ENCODE measurements around the gene RGS3. TPM values are rescaled to one million over a fixed set of nuclear protein-coding genes. Genes with fewer than 3 reads are reported as not detected.

The RGS3 gene
- polyA plus RNA-seq, 1 of the 3 experiments (the other 2 are of a cell fraction) = 50.6 TPM

DNA sequence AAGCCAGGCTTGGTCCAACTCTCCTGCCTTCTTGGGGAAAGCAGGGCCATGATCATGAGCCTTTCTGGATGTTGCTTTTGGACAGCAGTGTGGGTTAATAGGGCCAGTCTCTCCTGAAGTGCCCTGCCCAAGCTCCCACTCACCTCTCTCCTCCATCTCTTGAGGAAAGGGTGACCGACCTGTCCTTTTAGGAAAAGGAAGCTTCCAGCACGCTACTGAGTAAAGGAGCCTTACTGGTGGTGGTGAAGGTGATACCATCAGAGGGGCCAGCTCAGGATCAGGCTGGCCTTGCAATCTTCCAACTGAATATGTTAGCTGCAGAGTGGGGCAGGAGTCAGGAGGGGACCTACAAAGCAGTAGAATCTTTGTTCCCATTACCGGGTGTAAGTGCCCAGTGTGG, 2.2 kb upstream of the RGS3 start:
- no peaks in the 10 kb centered on the region for H4K20me1 ChIP-seq (ENCODE audit: insufficient read depth)
- no peaks in the 10 kb centered on the region for H3K36me3 ChIP-seq (replicated peaks in 1 of 2; ENCODE audit: control insufficient read depth in 1 of 2, insufficient read depth in 2 of 2, low read length in 1 of 2)
- H3K27me3 ChIP-seq (ENCODE audit: insufficient read depth) = no peaks in the 10 kb centered on the region
- H3K4me1 ChIP-seq (ENCODE audit: control insufficient read depth in 1 of 2, insufficient read depth in 2 of 2, low read depth in 1 of 2, low read length in 1 of 2) = peaks cover 2 to 15% of the 10 kb centered on the region in 2 experiments; a peak in 3 of 4 replicates
- H3K79me2 ChIP-seq (ENCODE audit: insufficient read depth) = no peaks in the 10 kb centered on the region
- H3F3A ChIP-seq (replicated peaks; ENCODE audit: insufficient read depth) = peaks cover 8% of the 10 kb centered on the region
- POLR2A ChIA-PET = no interaction called here
- no peak for TF ChIP-seq CHD2 (IDR thresholded peaks at IDR 0.05; ENCODE audit: low read length, partially characterized antibody)
- TF ChIP-seq JUND (IDR thresholded peaks at IDR 0.05) = no peak
- TF ChIP-seq RCOR1 (IDR thresholded peaks at IDR 0.05; ENCODE audit: low read length) = no peak
- no peak for TF ChIP-seq MEF2A (IDR thresholded peaks at IDR 0.05; ENCODE audit: borderline replicate concordance, low read depth)
- no peak for TF ChIP-seq NFIC (IDR thresholded peaks at IDR 0.05; ENCODE audit: borderline replicate concordance)
- no peak for TF ChIP-seq POLR2AphosphoS5 (IDR thresholded peaks at IDR 0.05; ENCODE audit: low read depth, low read length)
- TF ChIP-seq RAD21 (IDR thresholded peaks at IDR 0.05; ENCODE audit: low read length) = no peak
- TF ChIP-seq, protein P1, sequence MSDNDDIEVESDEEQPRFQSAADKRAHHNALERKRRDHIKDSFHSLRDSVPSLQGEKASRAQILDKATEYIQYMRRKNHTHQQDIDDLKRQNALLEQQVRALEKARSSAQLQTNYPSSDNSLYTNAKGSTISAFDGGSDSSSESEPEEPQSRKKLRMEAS (IDR thresholded peaks at IDR 0.05; ENCODE audit: low read depth) = no peak
- TF ChIP-seq TEAD4 (IDR thresholded peaks at IDR 0.05; ENCODE audit: borderline replicate concordance, insufficient read depth) = no peak
- TF ChIP-seq, protein P2, sequence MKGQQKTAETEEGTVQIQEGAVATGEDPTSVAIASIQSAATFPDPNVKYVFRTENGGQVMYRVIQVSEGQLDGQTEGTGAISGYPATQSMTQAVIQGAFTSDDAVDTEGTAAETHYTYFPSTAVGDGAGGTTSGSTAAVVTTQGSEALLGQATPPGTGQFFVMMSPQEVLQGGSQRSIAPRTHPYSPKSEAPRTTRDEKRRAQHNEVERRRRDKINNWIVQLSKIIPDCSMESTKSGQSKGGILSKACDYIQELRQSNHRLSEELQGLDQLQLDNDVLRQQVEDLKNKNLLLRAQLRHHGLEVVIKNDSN (IDR thresholded peaks at IDR 0.05; ENCODE audit: borderline replicate concordance, low read depth) = no peak
- no peak for TF ChIP-seq TCF12 (IDR thresholded peaks at IDR 0.05)
- TF ChIP-seq, protein P3, sequence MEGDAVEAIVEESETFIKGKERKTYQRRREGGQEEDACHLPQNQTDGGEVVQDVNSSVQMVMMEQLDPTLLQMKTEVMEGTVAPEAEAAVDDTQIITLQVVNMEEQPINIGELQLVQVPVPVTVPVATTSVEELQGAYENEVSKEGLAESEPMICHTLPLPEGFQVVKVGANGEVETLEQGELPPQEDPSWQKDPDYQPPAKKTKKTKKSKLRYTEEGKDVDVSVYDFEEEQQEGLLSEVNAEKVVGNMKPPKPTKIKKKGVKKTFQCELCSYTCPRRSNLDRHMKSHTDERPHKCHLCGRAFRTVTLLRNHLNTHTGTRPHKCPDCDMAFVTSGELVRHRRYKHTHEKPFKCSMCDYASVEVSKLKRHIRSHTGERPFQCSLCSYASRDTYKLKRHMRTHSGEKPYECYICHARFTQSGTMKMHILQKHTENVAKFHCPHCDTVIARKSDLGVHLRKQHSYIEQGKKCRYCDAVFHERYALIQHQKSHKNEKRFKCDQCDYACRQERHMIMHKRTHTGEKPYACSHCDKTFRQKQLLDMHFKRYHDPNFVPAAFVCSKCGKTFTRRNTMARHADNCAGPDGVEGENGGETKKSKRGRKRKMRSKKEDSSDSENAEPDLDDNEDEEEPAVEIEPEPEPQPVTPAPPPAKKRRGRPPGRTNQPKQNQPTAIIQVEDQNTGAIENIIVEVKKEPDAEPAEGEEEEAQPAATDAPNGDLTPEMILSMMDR (IDR thresholded peaks at IDR 0.05) = no peak
- TF ChIP-seq FOSL2 (IDR thresholded peaks at IDR 0.05; ENCODE audit: borderline replicate concordance, low read depth) = no peak
- no peak for TF ChIP-seq FOXM1 (IDR thresholded peaks at IDR 0.05; ENCODE audit: low read depth)
- no peaks in the 10 kb centered on the region for H3K9me3 ChIP-seq
- CTCF ChIA-PET = interaction anchor here (1.0 to 4.7 kb wide), 4 partner anchors 14 to 128 kb away, joined by 3 to 17 read pairs (median 7); no protein-coding TSS in a partner anchor
- H3K4me2 ChIP-seq = no peak overlapping the region
- H3K9me2 ChIP-seq = no peaks in the 10 kb centered on the region
- no peak overlapping the region for H3K27ac ChIP-seq (ENCODE audit: low read depth in 2 of 2, low read length in 1 of 2)
- WGBS (ENCODE audit: low lambda C conversion rate) = 90% methylated on average over 3 of the region's 3 CpGs
- H3K9ac ChIP-seq = no peak overlapping the region
- no peak for DNase-seq
- H2AFZ ChIP-seq (ENCODE audit: low read depth) = no peak overlapping the region
- H3K4me3 ChIP-seq (ENCODE audit: low read depth in 2 of 2, low read length in 1 of 2) = no peak overlapping the region

DNA sequence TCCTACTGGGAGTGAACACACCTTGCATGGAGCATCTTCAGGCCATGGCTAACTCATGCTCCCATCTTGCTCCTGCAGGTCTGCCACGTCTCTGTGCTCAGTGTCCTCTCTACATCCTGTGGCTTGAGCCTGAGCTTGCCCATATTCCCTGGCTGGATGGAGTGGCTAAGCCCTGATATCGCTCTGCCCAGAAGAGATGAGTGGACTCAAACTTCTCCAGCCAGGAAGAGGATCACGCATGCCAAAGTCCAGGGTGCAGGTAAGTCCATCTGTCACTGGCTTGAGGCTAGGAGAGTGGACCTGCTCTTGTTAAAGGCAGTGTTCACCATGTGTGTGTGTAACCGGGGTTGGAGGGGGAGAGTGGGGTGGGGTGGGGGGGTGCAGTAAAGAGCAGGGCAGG, 1.6 kb upstream of the RGS3 start:
- TF ChIP-seq, protein P4, sequence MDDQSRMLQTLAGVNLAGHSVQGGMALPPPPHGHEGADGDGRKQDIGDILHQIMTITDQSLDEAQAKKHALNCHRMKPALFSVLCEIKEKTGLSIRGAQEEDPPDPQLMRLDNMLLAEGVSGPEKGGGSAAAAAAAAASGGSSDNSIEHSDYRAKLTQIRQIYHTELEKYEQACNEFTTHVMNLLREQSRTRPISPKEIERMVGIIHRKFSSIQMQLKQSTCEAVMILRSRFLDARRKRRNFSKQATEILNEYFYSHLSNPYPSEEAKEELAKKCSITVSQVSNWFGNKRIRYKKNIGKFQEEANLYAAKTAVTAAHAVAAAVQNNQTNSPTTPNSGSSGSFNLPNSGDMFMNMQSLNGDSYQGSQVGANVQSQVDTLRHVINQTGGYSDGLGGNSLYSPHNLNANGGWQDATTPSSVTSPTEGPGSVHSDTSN (IDR thresholded peaks at IDR 0.05) = no peak
- no peak for TF ChIP-seq TEAD4 (IDR thresholded peaks at IDR 0.05; ENCODE audit: borderline replicate concordance, insufficient read depth)
- no peak for TF ChIP-seq CHD2 (IDR thresholded peaks at IDR 0.05; ENCODE audit: low read length, partially characterized antibody)
- TF ChIP-seq FOXJ3 (CRISPR knock-in tag; IDR thresholded peaks at IDR 0.05) = no peak
- TF ChIP-seq, protein P3 (IDR thresholded peaks at IDR 0.05) = no peak
- TF ChIP-seq, protein P5, sequence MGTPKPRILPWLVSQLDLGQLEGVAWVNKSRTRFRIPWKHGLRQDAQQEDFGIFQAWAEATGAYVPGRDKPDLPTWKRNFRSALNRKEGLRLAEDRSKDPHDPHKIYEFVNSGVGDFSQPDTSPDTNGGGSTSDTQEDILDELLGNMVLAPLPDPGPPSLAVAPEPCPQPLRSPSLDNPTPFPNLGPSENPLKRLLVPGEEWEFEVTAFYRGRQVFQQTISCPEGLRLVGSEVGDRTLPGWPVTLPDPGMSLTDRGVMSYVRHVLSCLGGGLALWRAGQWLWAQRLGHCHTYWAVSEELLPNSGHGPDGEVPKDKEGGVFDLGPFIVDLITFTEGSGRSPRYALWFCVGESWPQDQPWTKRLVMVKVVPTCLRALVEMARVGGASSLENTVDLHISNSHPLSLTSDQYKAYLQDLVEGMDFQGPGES (IDR thresholded peaks at IDR 0.05; ENCODE audit: low read depth, low read length) = no peak
- H3K36me3 ChIP-seq (replicated peaks in 1 of 2; ENCODE audit: control insufficient read depth in 1 of 2, insufficient read depth in 2 of 2, low read length in 1 of 2) = no peaks in the 10 kb centered on the region

More for the DNA sequence above, 1.6 kb upstream of the RGS3 start:
- no peak overlapping the region for H3K4me3 ChIP-seq (ENCODE audit: low read depth in 2 of 2, low read length in 1 of 2)
- H3K9me3 ChIP-seq = peaks cover 3% of the 10 kb centered on the region; the same call in 1 of the 2 replicates
- 94% methylated on average over 4 of the region's 4 CpGs for WGBS (ENCODE audit: low lambda C conversion rate)
- peaks cover 5% of the 10 kb centered on the region for H3F3A ChIP-seq (replicated peaks; ENCODE audit: insufficient read depth)
- peaks cover 0 to 16% of the 10 kb centered on the region in 2 experiments; a peak in 2 of 4 replicates for H3K4me1 ChIP-seq (ENCODE audit: control insufficient read depth in 1 of 2, insufficient read depth in 2 of 2, low read depth in 1 of 2, low read length in 1 of 2)
- POLR2A ChIA-PET = no interaction called here
- no peak overlapping the region for H2AFZ ChIP-seq (ENCODE audit: low read depth)
- no peak overlapping the region for H3K9ac ChIP-seq
- no peaks in the 10 kb centered on the region for H4K20me1 ChIP-seq (ENCODE audit: insufficient read depth)
- H3K79me2 ChIP-seq (ENCODE audit: insufficient read depth) = no peaks in the 10 kb centered on the region
- CTCF ChIA-PET = interaction anchor here (1.0 to 4.7 kb wide), 4 partner anchors 16 to 196 kb away, joined by 3 to 17 read pairs (median 8); no protein-coding TSS in a partner anchor
- H3K27ac ChIP-seq (ENCODE audit: low read depth in 2 of 2, low read length in 1 of 2) = no peak overlapping the region
- no peaks in the 10 kb centered on the region for H3K9me2 ChIP-seq
- no peak for DNase-seq
- no peak overlapping the region for H3K4me2 ChIP-seq
- H3K27me3 ChIP-seq (ENCODE audit: insufficient read depth) = no peaks in the 10 kb centered on the region
